HG02798 (cell line): Measurements from ENCODE around the gene HMGCS2.

ENCODE experiments used
- ATAC-seq: cut with Tn5 transposase; IDR thresholded peaks from one replicate; pipeline ENCODE4 v1.9.1; 2021; ENCODE audit warnings: mild to moderate bottlenecking; ENCODE audit not compliant: unreplicated experiment, poor library complexity

The HMGCS2 gene

GRCh38 chr1:119703666-119704450 lies 64.8 kb downstream of the HMGCS2 start:
- ATAC-seq: no peak

- ATAC-seq: no peak
Measured at GRCh38 chr1:119702384-119702783, 66.3 kb downstream of the HMGCS2 start.

- ATAC-seq: no peak
Measured at GRCh38 chr1:119701659-119702058, 67.0 kb downstream of the HMGCS2 start.

- ATAC-seq: no peak
Measured at GRCh38 chr1:119700326-119700725, 68.4 kb downstream of the HMGCS2 start.
